Stimulated activated CD8-positive, alpha-beta memory T cell treated with anti-CD3 and anti-CD28 coated beads, Interleukin-15, amount 100 ng/mL, for 24 hours (primary cell): ENCODE measurements around the gene UCN3.

ENCODE experiments used
- DNase-seq: peaks from one replicate; pipeline ENCODE4 v3.0.0-alpha.2; 2020; ENCODE audit warnings: low read depth

UCN3 gene

GRCh38 chr10:5364890-5365338 is at the start of gene UCN3:
Gene UCN3 (plus strand): TSS chr10:5364966. CDS start chr10:5373721, 8,755 bp downstream.
- DNase-seq: no peak

DNA sequence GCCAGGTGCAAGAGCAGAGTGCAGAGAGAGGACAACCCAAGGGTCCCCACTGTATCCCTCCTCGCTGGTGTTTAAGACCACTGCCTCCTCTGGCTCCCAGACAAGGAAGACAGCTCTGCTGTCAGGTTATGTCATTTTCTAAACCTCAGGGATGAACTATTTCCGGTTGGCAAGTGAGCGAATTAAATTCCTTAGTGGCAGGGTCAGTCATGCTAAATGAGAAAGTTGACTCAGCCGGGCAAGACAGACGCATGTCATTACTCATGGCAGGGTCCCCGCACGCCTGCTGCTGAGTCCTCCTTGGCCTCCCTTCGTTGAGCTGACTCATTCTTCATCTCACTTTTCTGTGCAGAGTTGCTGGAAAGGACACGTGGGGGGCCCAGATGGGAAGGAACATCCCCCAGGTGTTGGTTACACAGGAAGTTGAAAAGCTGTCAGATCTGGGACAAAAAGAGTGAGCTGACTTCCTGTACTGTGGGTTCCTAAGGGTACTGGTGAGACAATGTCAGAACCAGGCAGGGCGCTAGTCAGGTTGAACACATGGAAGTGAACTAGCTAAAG is 47.1 kb upstream of the UCN3 start:
- DNase-seq: peak; percentile 34

- DNase-seq: no peak
Measured at GRCh38 chr10:5318148-5318547, 46.6 kb upstream of the UCN3 start.

DNA sequence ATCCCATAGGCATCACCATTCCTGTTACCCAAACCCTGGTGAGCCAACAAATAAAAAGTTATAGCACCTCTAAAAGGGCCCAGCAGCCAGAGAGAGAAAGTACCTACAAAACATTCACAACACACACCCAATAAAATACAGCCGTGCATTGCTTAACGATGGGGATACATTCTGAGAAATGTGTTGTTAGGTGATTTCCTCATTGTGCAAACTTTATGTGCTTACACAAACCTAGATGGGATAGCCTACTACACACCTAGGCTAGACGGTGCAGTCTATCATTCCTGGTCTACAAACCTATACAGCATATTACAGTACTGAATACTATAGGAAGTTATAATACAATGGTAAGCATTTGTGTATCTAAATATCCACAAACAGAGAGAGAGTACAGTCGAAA is 44.9 kb upstream of the UCN3 start:
- DNase-seq: no peak

- DNase-seq: no peak
Measured at GRCh38 chr10:5321273-5321672, 43.5 kb upstream of the UCN3 start.

- DNase-seq: no peak
Measured at GRCh38 chr10:5323446-5323845, 41.3 kb upstream of the UCN3 start.

GRCh38 chr10:5325076-5325475 is 39.7 kb upstream of the UCN3 start:
- DNase-seq: no peak

DNA sequence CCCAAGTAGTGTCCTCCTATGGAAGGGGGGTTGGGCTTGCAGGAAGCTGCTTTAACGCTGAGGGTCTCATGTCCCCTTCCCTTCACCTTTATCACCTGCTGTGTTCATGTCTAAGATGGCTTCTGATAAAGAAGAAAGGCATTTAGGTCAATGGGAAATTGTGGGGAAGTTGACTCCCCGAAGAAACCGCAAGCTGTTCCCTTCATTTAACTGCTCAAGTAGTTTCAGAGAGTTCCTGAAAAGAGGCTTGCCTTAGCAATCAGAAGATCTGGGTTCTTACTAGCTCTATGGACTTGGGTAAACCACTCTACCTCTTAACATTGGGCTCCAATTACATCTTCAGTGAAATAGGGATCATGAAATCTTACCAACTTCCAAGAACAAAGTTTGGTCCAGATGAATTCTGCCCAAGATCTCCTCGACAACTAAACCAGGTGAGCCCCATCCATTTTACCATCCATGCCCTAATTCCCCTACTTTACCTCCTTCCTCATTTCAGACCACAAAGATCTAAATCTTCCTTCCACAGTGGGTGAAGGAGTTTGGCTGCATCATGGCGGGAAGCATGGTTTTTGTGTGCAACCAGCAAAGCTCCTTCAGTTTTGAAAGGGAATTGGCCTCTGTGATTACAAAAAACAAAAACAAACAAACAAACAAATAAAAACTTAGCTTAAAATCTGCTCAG is 30.4 kb upstream of the UCN3 start:
- DNase-seq: no peak

DNA sequence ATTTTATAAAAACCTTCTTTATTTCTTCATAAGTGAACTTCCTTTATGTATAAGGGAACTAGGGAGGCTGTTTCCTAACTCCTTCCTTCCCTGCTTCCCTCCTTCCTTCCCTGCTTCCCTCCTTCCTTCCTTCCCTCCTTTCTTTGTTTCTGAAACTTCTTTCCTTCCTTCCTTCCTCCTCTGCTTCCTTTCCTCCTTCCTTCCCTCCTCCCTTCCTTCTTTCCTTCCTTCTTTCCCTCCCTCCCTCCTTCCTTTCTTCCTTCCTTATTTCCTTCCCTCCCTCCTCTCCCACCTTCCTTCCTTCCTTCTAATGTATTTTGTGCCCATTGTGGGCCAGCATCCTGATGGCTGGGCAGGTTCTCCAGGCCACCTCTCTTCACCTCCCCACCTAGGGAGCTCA is 26.8 kb upstream of the UCN3 start:
- DNase-seq: no peak

- no peak for DNase-seq
Measured at GRCh38 chr10:5343092-5343491, 21.7 kb upstream of the UCN3 start.

DNA sequence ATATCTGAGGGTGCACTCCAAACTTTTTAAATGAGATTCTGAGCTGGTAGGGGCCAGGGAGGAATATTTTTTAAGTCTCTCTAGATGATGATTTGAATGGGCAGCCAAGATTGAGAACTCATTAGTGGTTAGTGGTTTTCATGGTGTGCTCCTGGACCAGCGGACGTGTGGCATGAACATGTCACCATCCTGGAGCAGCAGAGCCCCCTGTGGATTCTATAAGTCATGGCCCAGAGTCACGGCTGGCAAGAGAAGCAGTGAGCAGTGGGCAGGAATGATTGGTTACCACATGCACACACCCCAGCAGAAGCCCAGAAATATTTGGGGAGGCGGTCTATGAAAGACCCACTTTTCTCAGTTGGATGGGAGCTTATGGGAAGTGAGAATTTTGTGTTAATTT is 21.2 kb upstream of the UCN3 start:
- no peak for DNase-seq

DNA sequence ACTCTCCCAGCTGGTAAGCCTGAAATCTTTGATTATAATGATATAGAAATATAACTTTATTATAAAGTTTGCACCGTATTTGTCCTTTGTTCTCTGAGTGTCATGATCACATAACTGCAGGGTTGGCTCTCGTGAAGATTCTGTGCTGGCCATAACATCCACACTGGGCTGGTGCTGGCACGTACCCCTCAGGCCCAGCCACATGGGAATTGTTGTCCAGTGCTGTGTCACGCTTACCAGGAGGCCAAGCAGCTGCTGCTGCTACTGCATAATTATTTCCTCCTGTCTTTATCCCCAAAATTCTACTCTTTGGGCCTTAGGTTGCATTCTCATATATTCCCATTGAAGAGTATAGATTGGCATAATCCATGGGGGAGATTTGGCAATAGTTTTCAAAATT is 20.8 kb upstream of the UCN3 start:
- DNase-seq: no peak

DNA sequence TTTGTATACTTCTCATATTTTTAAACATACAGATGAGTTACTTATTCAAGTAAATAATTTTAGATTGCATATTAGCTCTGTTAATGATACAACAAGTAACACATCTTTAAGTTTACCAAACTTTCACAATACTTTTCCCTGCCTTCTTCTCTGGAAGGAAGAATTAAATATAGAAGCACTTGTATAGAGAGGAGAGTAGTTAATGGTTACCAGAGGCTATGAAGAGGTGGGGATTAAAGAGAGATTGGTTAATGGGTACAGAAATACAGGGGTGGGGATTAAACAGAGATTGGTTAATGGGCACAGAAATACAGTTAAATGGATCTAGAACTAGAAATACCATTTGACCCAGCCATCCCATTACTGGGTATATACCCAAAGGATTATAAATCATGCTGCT is 20.0 kb upstream of the UCN3 start:
- no peak for DNase-seq

GRCh38 chr10:5346881-5347280 is 17.9 kb upstream of the UCN3 start:
- DNase-seq: no peak

- no peak for DNase-seq
Measured at GRCh38 chr10:5349362-5349761, 15.4 kb upstream of the UCN3 start.

DNA sequence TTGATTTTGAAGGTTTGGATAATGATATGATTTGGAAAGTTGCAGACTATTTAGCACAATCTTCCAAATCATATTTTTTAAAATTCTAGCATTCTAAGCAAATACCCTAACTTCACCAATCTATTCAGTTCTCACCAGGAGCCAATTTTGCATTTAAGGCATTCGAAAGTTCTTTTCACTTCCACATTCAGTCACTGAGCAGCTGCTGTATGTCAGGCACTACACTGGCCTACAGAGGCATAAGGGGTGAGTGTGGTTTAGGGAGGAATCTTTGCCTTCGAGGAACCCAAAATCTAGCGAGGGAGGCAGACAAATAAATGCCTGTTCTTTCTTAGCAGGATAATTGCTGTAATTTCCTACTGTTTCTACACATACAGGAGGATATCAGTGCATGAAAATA is 10.7 kb upstream of the UCN3 start:
- no peak for DNase-seq

GRCh38 chr10:5355594-5356301 is 9.0 kb upstream of the UCN3 start:
- DNase-seq: no peak

DNA sequence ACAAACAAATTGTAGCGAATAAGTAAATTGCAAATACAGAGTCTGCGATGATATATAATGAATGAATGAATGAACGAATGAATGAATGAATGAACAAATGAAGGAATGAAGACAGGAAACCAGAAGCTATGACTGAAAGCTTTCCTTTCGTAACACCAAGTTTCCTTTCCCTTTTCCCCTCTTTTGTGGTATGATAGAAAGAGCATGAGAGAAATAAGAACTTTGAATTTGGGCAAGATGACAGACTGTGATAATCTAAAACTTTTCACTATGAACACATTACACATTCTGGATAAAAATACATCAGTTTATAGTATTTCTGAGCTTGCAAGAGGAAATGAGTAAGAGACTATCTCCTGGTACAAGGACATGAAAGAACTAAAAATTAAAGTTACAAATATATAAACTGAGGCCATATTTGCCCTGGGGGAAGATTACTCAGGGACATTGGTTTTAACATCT is 8.4 kb upstream of the UCN3 start:
- no peak for DNase-seq

- DNase-seq: no peak
Measured at GRCh38 chr10:5360318-5360915, 4.3 kb upstream of the UCN3 start.

GRCh38 chr10:5361966-5362365 is 2.8 kb upstream of the UCN3 start:
- DNase-seq: no peak

- DNase-seq: no peak
Measured at GRCh38 chr10:5362873-5363272, 1.9 kb upstream of the UCN3 start.

DNA sequence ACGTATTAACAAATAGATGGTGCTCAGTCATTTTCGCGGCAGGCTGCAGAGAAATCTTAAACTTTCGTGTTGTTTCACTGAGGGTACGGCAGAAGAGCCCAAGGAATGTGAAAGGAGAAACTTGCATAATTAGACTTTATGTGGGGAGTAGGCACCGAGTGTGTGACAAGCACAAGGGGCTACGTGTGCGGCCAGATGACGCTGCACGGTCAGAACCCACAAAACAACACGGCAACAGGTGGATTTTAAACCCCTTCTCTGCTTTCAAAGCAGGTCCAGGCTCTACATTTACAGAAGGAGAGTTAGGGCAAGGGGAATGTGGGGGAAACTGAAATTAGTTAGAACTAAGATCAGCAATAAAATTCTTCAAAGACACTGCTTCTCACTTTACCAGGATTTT is 392 bp upstream of the UCN3 start:
- no peak for DNase-seq

DNA sequence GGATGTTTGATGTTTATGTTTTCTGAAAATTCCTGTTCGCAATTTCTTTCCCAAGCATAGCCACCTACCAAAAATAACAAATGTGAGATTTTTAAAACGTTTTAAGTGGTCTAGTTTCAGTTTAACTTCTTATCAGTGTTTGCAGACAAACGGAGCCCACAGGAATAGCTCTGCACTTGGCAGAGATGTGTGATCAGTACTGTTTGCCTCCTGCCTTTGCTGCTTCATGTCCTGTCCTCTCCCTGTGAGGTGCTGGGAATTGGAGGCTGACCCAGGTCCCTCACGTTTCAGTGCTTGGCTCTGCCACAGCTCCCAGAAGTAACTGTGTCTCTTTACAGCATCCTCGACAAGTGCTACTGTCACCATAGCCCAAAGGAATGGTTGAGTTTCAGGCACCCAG is 1.2 kb downstream of the UCN3 start:
- DNase-seq: no peak
